K562 (cell line): Measurements from ENCODE around the gene KCNK4. TPM values are rescaled to one million over a fixed set of nuclear protein-coding genes. Genes with fewer than 3 reads are reported as not detected.

Experiments
- ATAC-seq: fragments of 200-7000 bp; cut with Tn5 transposase; 3 replicates; pipeline ENCODE4 v1.9.1; 2020; ENCODE audit warnings: moderate library complexity
- BruUV-seq: library from RNA; stranded (reverse); fragments of 400-500 nt; replicated peaks from 2 replicates; lab custom pipeline; 2021; lab: Mats Ljungman, UMichigan
- CTCF ChIA-PET: fragments of 300-600 bp; formaldehyde crosslinking; extraction: SDS; loops from one replicate; lab custom pipeline; 2021; ENCODE audit warnings: low intra/inter-chr PET ratio; lab: Yijun Ruan, JAX
- POLR2A ChIA-PET: fragments of 300-600, 350-650 bp; sonication (Branson Sonifier 250); formaldehyde crosslinking; extraction: SDS; loops from one replicate; lab custom pipeline; 2021; ENCODE audit warnings: antibody characterized with exemption, inconsistent platforms; lab: Yijun Ruan, JAX
- DNase-seq, 4 experiments: peaks; one replicate each; pipeline versions ENCODE4 v3.0.0 to v3.0.0-alpha.2; 2011 to 2018; ENCODE audit warnings: low spot score in 3 of 4, mixed read lengths in 3 of 4; ENCODE audit errors: extremely low read depth in 1 of 4
- FAIRE-seq: peaks from 2 replicates; lab custom pipeline; 2011; peaks lifted over from hg19 to GRCh38; lab: Jason Lieb, UNC
- H2AFZ ChIP-seq: 2 replicates; pipeline ENCODE4 v1.6.0; 2011; ENCODE audit warnings: low read depth, low read length, control low read depth, inconsistent platforms
- H3K27ac ChIP-seq: fragments of 200-600 bp; 3 replicates; pipeline ENCODE4 v1.8.0; 2011; ENCODE audit warnings: low read depth, mild to moderate bottlenecking, control low read depth, inconsistent platforms, low read length, moderate library complexity, mixed read lengths; ENCODE audit errors: extremely low read depth
- H3K27me3 ChIP-seq, 2 experiments: fragments of 300-600 bp in 1 of 2; 2 replicates in 1 of 2; 3 replicates in 1 of 2; pipeline versions ENCODE4 v1.6.0 to v1.8.0; 2011; ENCODE audit warnings: inconsistent platforms in 2 of 2, low read length in 2 of 2, mild to moderate bottlenecking in 1 of 2, mixed read lengths in 1 of 2, moderate library complexity in 1 of 2; ENCODE audit not compliant: control insufficient read depth in 2 of 2, insufficient read depth in 2 of 2
- H3K36me3 ChIP-seq: fragments of 300-600 bp; 3 replicates; pipeline ENCODE4 v1.8.0; 2011; ENCODE audit warnings: mild to moderate bottlenecking, low read length, inconsistent platforms; ENCODE audit not compliant: control insufficient read depth, insufficient read depth
- H3K4me1 ChIP-seq, 2 experiments: fragments of 200-600 bp in 1 of 2; replicated peaks in 1 of 2; 2 replicates in 1 of 2; 3 replicates in 1 of 2; pipeline versions ENCODE4 v1.5.1 to v1.8.0; 2011; ENCODE audit warnings: inconsistent platforms in 2 of 2, low read length in 2 of 2, mild to moderate bottlenecking in 1 of 2, mixed read lengths in 1 of 2, moderate library complexity in 1 of 2; ENCODE audit not compliant: control insufficient read depth in 2 of 2, insufficient read depth in 2 of 2
- H3K4me2 ChIP-seq: 2 replicates; pipeline ENCODE4 v1.6.1; 2011; ENCODE audit warnings: low read length, control low read depth, inconsistent platforms, mixed read lengths; ENCODE audit not compliant: insufficient read depth
- H3K4me3 ChIP-seq: fragments of 200-600 bp; sonication (generic), shearing (Covaris generic); 2 replicates; pipeline ENCODE4 v1.5.1; 2016; ENCODE audit warnings: control low read depth, inconsistent platforms
- H3K79me2 ChIP-seq: fragments of 200-600 bp; 3 replicates; pipeline ENCODE4 v1.8.0; 2011; ENCODE audit warnings: low read length, inconsistent platforms; ENCODE audit not compliant: control insufficient read depth, insufficient read depth
- H3K9ac ChIP-seq, 2 experiments: 2 replicates each; pipeline versions ENCODE4 v1.6.0 to v1.6.1; 2011; ENCODE audit warnings: low read depth in 2 of 2, low read length in 2 of 2, control low read depth in 1 of 2, inconsistent platforms in 1 of 2, mild to moderate bottlenecking in 1 of 2, mixed read lengths in 1 of 2; ENCODE audit not compliant: insufficient read depth in 1 of 2
- H3K9me1 ChIP-seq: one replicate; pipeline ENCODE4 v1.6.0; 2011; ENCODE audit warnings: inconsistent platforms, mild to moderate bottlenecking, low read length, moderate library complexity; ENCODE audit not compliant: control insufficient read depth, insufficient read depth
- H3K9me3 ChIP-seq: replicated peaks from 2 replicates; pipeline ENCODE4 v1.5.1; 2011; ENCODE audit warnings: low read depth, low read length, inconsistent platforms; ENCODE audit not compliant: control insufficient read depth, insufficient read depth
- H4K20me1 ChIP-seq: replicated peaks from 2 replicates; pipeline ENCODE4 v1.6.1; 2011; ENCODE audit warnings: low read length, inconsistent platforms, mixed read lengths; ENCODE audit not compliant: control insufficient read depth, insufficient read depth
- ATF3 ChIP-seq, 2 experiments: fragments of 450-650 bp in 1 of 2; sonication (generic) in 1 of 2; formaldehyde crosslinking in 1 of 2; IDR thresholded peaks in 1 of 2; conservative IDR thresholded peaks in 1 of 2; 2 replicates each; pipeline versions ENCODE4 v1.6.1 to v1.8.1; 2016 to 2023; ENCODE audit warnings: mild to moderate bottlenecking in 2 of 2, moderate library complexity in 2 of 2, inconsistent platforms in 1 of 2, missing genetic modification reagents in 1 of 2
- CEBPZ ChIP-seq: fragments of 150-350 bp; IDR thresholded peaks from 2 replicates; pipeline ENCODE4 v1.6.1; 2014; ENCODE audit warnings: low read depth, mild to moderate bottlenecking, low read length, borderline replicate concordance
- JUN ChIP-seq, 2 experiments: sonication (generic) in 1 of 2; formaldehyde crosslinking in 1 of 2; IDR thresholded peaks; 2 replicates each; pipeline versions ENCODE4 v1.6.1 to v1.8.0; 2012 to 2022; ENCODE audit warnings: borderline replicate concordance in 2 of 2, mild to moderate bottlenecking in 2 of 2, improper control_type of control experiment in 1 of 2, low read depth in 1 of 2, low read length in 1 of 2, missing genetic modification reagents in 1 of 2
- NONO ChIP-seq, 2 experiments: fragments of 200-400 bp in 1 of 2; fragments of 450-650 bp in 1 of 2; formaldehyde crosslinking in 1 of 2; IDR thresholded peaks; 2 replicates each; pipeline ENCODE4 v1.6.1; 2017; ENCODE audit warnings: low read depth in 2 of 2, mild to moderate bottlenecking in 2 of 2, moderate library complexity in 2 of 2, low read length in 1 of 2
- THRAP3 ChIP-seq: fragments of 450-650 bp; IDR thresholded peaks from 2 replicates; pipeline ENCODE4 v1.6.1; 2016; ENCODE audit warnings: mild to moderate bottlenecking, inconsistent platforms, borderline replicate concordance
- ZBTB2 ChIP-seq: fragments of 450-650 bp; IDR thresholded peaks from 2 replicates; pipeline ENCODE4 v1.6.1; 2016; ENCODE audit warnings: antibody characterized with exemption
- WGBS: fragments of 100-300 bp; shearing (Covaris generic); methylation state at CpG from one replicate; pipeline ENCODE4 v1.1.6; 2016; ENCODE audit warnings: low coverage, mixed read lengths; ENCODE audit not compliant: insufficient coverage; ENCODE audit errors: missing lambda C conversion rate; 5-methylcytosine and 5-hydroxymethylcytosine counted together
- in situ Hi-C: fragments of 300-500 bp; cut with MboI; formaldehyde crosslinking; loops from 4 replicates; pipeline ENCODE4 v1.15.0; 2018; ENCODE audit warnings: inconsistent platforms, mixed read lengths
- intact Hi-C: fragments of 100-400 bp; cut with micrococcal nuclease; formaldehyde crosslinking; loops from 2 replicates; pipeline ENCODE4 v1.14.2; 2022
- polyA plus RNA-seq, 8 experiments: library from polyadenylated mRNA; depleted of rRNA in 4 of 8; stranded (reverse) in 5 of 8; unstranded in 3 of 8; fragments of >200 nt; fragmentation: Nextera tagmentation in 2 of 8; fragmentation: Illumina TruSeq in 1 of 8; extraction: Ambion mirVana in 2 of 8; extraction: Trizol in 1 of 8; gene quantifications; 2 replicates each; pipeline versions ENCODE4 v1.2.1 to v1.2.3, GENCODE V29; 2011 to 2014; ENCODE audit warnings: inconsistent platforms in 1 of 8, missing spikeins in 1 of 8
- total RNA-seq, 7 experiments: library from RNA; depleted of rRNA in 6 of 7; stranded (reverse); fragments of >200 nt in 6 of 7; fragmentation: Illumina TruSeq in 2 of 7; extraction: Trizol in 2 of 7; gene quantifications; 2 replicates each; pipeline versions ENCODE4 v1.2.1 to v1.2.3, GENCODE V29; 2011 to 2021; ENCODE audit warnings: low replicate concordance in 1 of 7
- TF ChIP-seq, protein P1 (sequence below): fragments of 250-450 bp; sonication (Bioruptor Pico); IDR thresholded peaks from 2 replicates; pipeline ENCODE4 v1.5.0; 2021; ENCODE audit warnings: mild to moderate bottlenecking, borderline replicate concordance

KCNK4 gene
- total and polyA plus RNA-seq, 9 of the 15 experiments (the other 6 are each of a cell fraction or from before 2014, with no cell fraction given) = not detected

- WGBS = 68% methylated on average over 5 of the region's 5 CpGs
- H3K79me2 ChIP-seq = peaks cover 24% of the 10 kb centered on the region
- H3K4me3 ChIP-seq = no peak overlapping the region
- in situ Hi-C loops = no loop called here
- ChIA-PET POLR2A (no interaction called here), CTCF (no interaction called here)
- no peak overlapping the region for H2AFZ ChIP-seq
- no peaks in the 10 kb centered on the region for H3K9me3 ChIP-seq
- no peak for TF ChIP-seq NONO (IDR thresholded peaks at IDR 0.05; ENCODE audit: low read depth in 2 of 2, low read length in 1 of 2)
- TF ChIP-seq ZBTB2 = peak; percentile 47; the same call in 1 of the 2 replicates
- TF ChIP-seq CEBPZ = no peak
- TF ChIP-seq THRAP3 = no peak
- no peak for TF ChIP-seq JUN (IDR thresholded peaks at IDR 0.05; ENCODE audit: borderline replicate concordance, low read depth, low read length)
- TF ChIP-seq JUN (CRISPR knock-in tag; IDR thresholded peaks at IDR 0.05; ENCODE audit: borderline replicate concordance) = no peak
- TF ChIP-seq ATF3 (IDR thresholded peaks at IDR 0.05) = no peak
- TF ChIP-seq ATF3 (CRISPR knock-in tag; conservative IDR thresholded peaks at IDR 0.05) = no peak
- TF ChIP-seq, protein P1, sequence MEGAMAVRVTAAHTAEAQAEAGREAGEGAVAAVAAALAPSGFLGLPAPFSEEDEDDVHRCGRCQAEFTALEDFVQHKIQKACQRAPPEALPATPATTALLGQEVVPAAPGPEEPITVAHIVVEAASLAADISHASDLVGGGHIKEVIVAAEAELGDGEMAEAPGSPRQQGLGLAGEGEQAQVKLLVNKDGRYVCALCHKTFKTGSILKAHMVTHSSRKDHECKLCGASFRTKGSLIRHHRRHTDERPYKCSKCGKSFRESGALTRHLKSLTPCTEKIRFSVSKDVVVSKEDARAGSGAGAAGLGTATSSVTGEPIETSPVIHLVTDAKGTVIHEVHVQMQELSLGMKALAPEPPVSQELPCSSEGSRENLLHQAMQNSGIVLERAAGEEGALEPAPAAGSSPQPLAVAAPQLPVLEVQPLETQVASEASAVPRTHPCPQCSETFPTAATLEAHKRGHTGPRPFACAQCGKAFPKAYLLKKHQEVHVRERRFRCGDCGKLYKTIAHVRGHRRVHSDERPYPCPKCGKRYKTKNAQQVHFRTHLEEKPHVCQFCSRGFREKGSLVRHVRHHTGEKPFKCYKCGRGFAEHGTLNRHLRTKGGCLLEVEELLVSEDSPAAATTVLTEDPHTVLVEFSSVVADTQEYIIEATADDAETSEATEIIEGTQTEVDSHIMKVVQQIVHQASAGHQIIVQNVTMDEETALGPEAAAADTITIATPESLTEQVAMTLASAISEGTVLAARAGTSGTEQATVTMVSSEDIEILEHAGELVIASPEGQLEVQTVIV (CRISPR knock-in tag) = no peak
- DNase-seq = no peak
- H3K9me1 ChIP-seq = no peaks in the 10 kb centered on the region
- no peak overlapping the region for H3K27ac ChIP-seq
- no peak for FAIRE-seq
- no peaks in the 10 kb centered on the region for H4K20me1 ChIP-seq
- H3K36me3 ChIP-seq = peaks cover 38% of the 10 kb centered on the region; the same call in 1 of the 3 replicates
- no peak for ATAC-seq
- H3K9ac ChIP-seq = peak overlapping the region in 1 of 2 experiments; percentile 57; a peak in 2 of 4 replicates
- peaks cover 10 to 51% of the 10 kb centered on the region in 2 experiments; a peak in 4 of 5 replicates for H3K4me1 ChIP-seq
- no TSS peak for BruUV-seq
- H3K27me3 ChIP-seq = no peaks in the 10 kb centered on the region
- intact Hi-C loops = no loop called here
- no peak overlapping the region for H3K4me2 ChIP-seq
Observed at GRCh38 chr11:64321026-64321425, 29.9 kb downstream of the KCNK4 start.
